ENCODE measurements around the gene CEP55.
"Not testable (repeated sequence)": the region's sequence is repeated elsewhere in the genome, so short reads cannot be mapped to it uniquely, and the experiment has no call there.

CEP55 gene

DNA sequence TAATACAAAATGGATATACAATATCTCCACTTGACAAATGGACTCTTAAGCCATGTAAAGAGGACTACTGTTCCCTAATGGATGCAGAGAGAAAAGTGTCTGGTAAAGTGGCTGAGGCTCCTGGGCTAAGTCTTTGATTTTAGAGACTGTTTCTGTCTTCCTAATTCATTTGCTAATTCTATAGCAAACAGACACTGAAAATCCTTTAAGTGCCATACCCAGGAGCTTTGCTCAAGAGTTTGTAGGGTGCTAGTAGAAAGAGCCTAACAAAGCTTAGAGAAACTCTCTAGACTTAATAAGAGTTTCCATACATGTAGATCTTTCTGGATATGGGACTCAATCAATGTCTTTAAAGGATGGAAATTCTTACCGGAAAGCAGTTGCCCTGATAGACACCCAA is 16.7 kb downstream of the CEP55 start:
- DNase-seq (ENCODE audit: low read depth in 2 of 2) = no peak

DNA sequence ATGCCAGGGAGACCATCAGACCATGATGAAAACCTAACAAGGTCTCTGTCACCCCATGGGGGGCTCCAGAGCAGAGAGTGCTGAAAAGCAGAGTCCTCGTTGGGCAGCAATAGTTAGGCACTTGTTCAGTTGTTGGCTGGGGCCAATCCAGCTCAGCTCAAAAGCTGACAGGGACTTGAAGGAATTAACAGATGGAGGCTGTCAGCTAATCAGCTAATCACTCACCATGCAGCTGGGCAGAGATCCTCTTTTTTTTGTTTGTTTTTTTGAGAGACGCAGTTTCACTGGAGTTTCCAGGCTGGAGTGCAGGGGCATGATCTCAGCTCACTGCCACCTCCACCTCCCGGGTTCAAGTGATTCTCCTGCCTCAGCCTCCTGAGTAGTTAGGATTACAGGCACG is 18.1 kb downstream of the CEP55 start:
- no peak for DNase-seq (ENCODE audit: low read depth in 2 of 2)

GRCh38 chr10:93515071-93516005 is 18.9 kb downstream of the CEP55 start:
- no peak for DNase-seq (ENCODE audit: low read depth in 2 of 2)

- no peak for DNase-seq (ENCODE audit: low read depth in 2 of 2)
Observed at GRCh38 chr10:93516006-93516380, 19.6 kb downstream of the CEP55 start.

DNA sequence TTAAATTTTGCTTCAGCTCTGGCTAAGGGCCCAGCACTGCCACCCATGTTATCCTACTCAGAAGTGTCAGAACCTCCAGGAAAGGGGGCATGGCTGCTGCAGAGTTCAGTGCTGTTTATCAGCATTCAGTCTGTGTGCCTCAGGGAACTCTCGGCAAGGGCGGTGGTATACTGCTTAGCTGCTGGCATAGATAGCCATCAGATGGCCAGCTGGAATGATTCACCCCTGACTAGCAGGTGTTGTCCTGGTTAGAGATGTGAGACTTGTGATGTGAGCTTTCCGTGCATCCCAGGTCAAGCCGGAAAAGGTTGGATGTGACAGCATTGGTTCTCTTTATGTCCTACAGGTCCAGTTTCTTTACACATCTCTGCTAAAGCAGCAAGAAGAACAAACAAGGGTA is 22.1 kb downstream of the CEP55 start:
- no peak for DNase-seq (ENCODE audit: low read depth in 2 of 2)

GRCh38 chr10:93535293-93535692 is 38.9 kb downstream of the CEP55 start:
- DNase-seq (ENCODE audit: low read depth in 2 of 2) = no peak

- DNase-seq (ENCODE audit: low read depth in 2 of 2) = not testable (repeated sequence)
Observed at GRCh38 chr10:93540871-93541270, 44.5 kb downstream of the CEP55 start.

- DNase-seq (ENCODE audit: low read depth in 2 of 2) = no peak
Observed at GRCh38 chr10:93541402-93542357, 45.3 kb downstream of the CEP55 start.

DNA sequence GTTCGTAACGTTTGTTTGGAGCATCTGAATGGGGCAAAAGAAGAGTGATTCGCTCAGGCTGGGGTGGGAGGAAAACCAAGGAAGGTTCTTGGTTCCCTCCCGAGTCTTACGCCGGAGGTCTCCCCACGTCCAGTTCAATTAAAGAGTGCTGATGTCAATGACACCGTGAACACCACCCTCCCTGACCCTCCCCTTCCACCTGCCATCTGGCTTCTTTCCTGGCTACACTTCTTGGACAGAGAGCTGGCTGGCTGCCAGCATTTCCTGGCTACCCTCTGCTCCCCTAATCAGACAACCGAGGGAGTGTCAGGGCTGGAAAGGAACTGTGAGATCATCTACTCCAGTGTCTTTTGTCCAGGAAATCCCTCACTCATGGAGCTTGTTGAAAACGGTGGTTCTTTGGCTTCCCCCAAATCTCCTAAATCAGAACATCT is 46.0 kb downstream of the CEP55 start:
- DNase-seq (ENCODE audit: low read depth in 2 of 2) = no peak

DNA sequence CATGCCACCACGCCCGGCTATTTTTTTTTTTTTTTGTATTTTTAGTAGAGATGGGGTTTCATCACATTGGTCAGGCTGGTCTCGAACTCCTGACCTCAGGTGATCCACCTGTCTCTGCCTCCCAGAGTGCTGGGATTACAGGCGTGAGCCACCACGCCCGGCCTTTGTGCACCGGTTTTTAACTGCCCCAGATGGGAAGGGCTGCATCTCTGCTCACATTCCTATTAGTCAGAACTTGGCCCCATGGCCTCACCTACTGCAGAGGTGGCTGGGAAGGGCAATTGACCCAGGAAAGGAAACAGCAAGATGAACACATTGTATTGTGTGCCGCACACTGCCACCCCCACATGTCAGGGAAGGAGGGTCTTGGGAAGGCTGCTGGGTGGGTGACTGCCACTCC is 50.6 kb downstream of the CEP55 start:
- DNase-seq (ENCODE audit: low read depth in 2 of 2) = not testable (repeated sequence)

GRCh38 chr10:93547522-93547921 is 51.1 kb downstream of the CEP55 start:
- DNase-seq (ENCODE audit: low read depth in 2 of 2) = no peak

GRCh38 chr10:93548376-93549071 is 52.1 kb downstream of the CEP55 start:
- no peak for DNase-seq (ENCODE audit: low read depth in 2 of 2)

- DNase-seq (ENCODE audit: low read depth in 2 of 2) = no peak
Observed at GRCh38 chr10:93550606-93551005, 54.2 kb downstream of the CEP55 start.

GRCh38 chr10:93552780-93553179 is 56.4 kb downstream of the CEP55 start:
- DNase-seq (ENCODE audit: low read depth in 2 of 2) = no peak

DNA sequence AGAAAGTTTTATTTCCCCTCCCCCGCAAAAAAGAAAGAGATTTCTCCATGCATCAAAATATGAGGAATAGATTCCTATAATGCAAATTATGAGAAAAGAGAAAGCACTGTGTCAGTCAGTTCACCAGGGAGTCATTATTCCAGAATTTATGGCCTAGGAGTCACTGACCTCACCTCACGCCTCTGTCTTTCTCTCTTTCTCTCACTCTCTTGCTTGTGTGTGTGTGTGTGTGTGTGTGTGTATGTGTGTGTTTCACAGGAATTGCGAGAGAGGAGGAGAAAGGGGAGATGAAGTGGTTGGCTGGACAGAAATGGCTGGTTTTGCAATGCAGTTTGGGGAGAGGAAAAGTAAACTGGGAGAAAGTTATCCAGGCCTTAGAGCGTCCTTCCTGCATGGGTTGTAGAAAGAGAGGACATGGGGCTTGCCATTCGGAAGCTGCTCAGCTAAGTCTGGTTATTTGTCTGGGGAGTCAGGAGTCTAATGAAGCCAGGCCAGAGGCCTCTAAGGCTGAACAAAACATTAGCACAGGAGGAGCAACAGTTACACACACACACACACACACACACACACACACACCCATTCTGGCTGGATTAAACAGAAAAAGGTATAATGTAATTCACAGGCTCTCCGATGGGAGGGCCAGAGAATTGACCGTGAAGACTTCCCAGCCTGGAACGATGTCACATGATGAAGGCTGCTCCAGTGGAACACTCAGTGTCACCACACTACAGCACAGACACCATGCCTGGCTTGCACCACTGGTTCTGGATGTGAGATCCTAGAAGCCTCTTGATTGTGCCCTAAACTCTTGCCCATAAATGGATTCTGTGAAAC is 57.3 kb downstream of the CEP55 start:
- DNase-seq (ENCODE audit: low read depth in 2 of 2) = no peak

GRCh38 chr10:93554316-93554663 is 57.9 kb downstream of the CEP55 start:
- no peak for DNase-seq (ENCODE audit: low read depth in 2 of 2)

GRCh38 chr10:93554760-93555432 is 58.5 kb downstream of the CEP55 start:
- peak in 1 of 2 donors; percentile 9 for DNase-seq (ENCODE audit: low read depth in 2 of 2)

DNA sequence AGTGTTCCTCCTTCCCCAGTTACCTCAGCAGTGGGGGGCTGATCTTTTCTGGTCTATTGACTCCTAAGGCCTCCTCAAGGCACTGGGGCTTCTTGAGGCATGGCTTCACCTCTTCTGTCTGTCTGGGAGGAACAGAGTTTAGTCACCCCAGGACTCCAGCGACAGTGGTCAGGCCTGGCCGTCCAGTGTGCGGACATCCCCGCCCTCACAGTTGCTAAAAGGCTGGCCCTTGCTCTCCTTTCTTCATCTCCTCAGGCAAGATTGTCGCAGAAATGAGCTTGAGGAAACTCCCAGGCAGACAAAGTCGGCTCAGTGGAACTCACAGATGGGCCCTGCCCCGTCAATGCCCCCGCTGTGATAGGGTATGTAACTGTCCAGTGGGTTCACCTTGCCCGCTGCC is 63.1 kb downstream of the CEP55 start:
- DNase-seq (ENCODE audit: low read depth in 2 of 2) = no peak

DNA sequence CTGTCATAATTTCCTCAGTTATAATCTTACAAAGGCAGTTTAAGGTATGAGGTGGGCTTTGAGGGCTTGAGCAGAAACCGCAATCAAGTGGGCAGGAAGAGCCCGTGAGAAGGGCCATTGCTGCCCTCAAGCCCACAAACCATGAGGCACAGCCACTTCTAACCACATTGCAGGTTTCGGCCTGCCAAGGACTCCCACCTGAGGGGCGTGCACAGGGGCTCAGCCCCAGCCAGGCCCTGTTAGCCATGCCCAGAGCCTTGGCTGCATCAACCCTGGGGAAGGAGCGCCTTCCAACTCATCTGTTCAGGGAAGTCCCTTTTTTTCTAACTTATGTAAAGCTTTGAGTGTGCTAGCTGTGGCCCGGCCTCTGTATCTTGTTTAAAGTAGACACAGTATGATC is 64.1 kb downstream of the CEP55 start:
- no peak for DNase-seq (ENCODE audit: low read depth in 2 of 2)

DNA sequence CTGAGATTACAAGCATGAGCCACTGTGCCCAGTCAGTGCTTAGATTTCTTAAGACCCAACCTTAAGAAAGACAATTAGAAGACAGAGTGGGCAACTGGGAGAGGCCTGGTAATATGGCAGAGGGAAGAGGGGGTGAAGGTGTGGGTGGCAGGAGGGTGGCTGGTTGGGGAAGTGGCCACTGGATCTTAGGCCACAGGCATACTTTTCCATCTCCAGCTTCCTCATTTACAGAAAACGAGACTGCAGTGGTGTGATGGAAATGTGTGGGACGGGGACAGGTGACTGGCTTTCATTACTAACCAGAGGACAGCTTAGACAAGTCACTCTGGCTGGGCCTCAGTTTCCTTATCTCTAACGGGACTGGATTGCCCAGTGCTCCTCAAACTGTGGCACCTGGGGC is 69.0 kb downstream of the CEP55 start:
- no peak for DNase-seq (ENCODE audit: low read depth in 2 of 2)

Data from stimulated activated CD8-positive, alpha-beta memory T cell treated with anti-CD3 and anti-CD28 coated beads, Interleukin-7, amount 100 ng/mL, for 1 hour (primary cell).